Adrenal gland (tissue), 12 donors: ENCODE data around the gene CACNA1C. TPM values are rescaled to one million over a fixed set of nuclear protein-coding genes. Genes with fewer than 3 reads are reported as not detected.

ENCODE experiments used
- DNase-seq, 7 donors: peaks; one replicate each; pipeline ENCODE4 v3.0.0-alpha.2; 2019 to 2020
- H3K27ac ChIP-seq, 5 donors: fragments of 200-600 bp; sonication (generic) in 4 of 5; 1 replicate in 3 of 5; 2 replicates in 2 of 5; pipeline versions ENCODE4 v1.5.1 to v1.8.0; 2016 to 2020; ENCODE audit warnings: mild to moderate bottlenecking in 1 of 5
- H3K27me3 ChIP-seq: fragments of 200-600 bp; 2 replicates; pipeline ENCODE4 v1.8.0; 2021
- H3K36me3 ChIP-seq, 2 donors: fragments of 200-600 bp; replicated peaks in 1 of 2; 1 replicate in 1 of 2; 2 replicates in 1 of 2; pipeline versions ENCODE4 v1.5.1 to v1.8.0; 2018 to 2022
- H3K4me1 ChIP-seq, 2 donors: fragments of 200-600 bp; replicated peaks in 1 of 2; 1 replicate in 1 of 2; 2 replicates in 1 of 2; pipeline versions ENCODE4 v1.5.1 to v1.8.0; 2018 to 2021
- H3K4me3 ChIP-seq, 4 donors: fragments of 200-600 bp; sonication (generic) in 3 of 4; one replicate each; pipeline ENCODE4 v1.5.1; 2016 to 2018
- H3K9me3 ChIP-seq, 3 donors: fragments of 200-600 bp; sonication (generic) in 1 of 3; replicated peaks in 1 of 3; 1 replicate in 2 of 3; 2 replicates in 1 of 3; pipeline versions ENCODE4 v1.5.1 to v1.8.0; 2016 to 2021
- CTCF ChIP-seq, 6 experiments: fragments of 450-650 bp in 4 of 6; fragments of 200-600 bp in 2 of 6; sonication (generic) in 1 of 6; IDR thresholded peaks; 1 replicate in 5 of 6; 2 replicates in 1 of 6; pipeline versions ENCODE4 v1.5.1 to v1.8.0; 2016 to 2021; ENCODE audit warnings: antibody characterized with exemption in 6 of 6, mild to moderate bottlenecking in 2 of 6, moderate library complexity in 1 of 6
- POLR2A ChIP-seq, 2 donors: fragments of 450-650 bp; IDR thresholded peaks; one replicate each; pipeline ENCODE4 v1.6.1; 2017; ENCODE audit warnings: antibody characterized with exemption in 2 of 2, mild to moderate bottlenecking in 2 of 2, moderate library complexity in 1 of 2
- WGBS, 4 donors: extraction: QIAGEN DNeasy Blood & Tissue Kit in 2 of 4; methylation state at CpG; one replicate each; pipeline versions ENCODE4 v1.1.5 to v1.1.7; 2013 to 2017; 5-methylcytosine and 5-hydroxymethylcytosine counted together
- intact Hi-C, 2 donors: fragments of 100-400 bp; cut with DNase I; formaldehyde crosslinking; loops; one replicate each; pipeline versions ENCODE4 v1.14.1 to v1.15.0; 2022 to 2023
- polyA plus RNA-seq, 3 donors: library from polyadenylated mRNA; stranded (reverse); fragments of 200-250 nt in 2 of 3; fragments of 350-450 nt in 1 of 3; fragmentation: Illumina TruSeq in 1 of 3; extraction: RNeasy Lipid Tissue Mini Kit (QIAGEN cat#74804) in 1 of 3; gene quantifications; one replicate each; pipeline ENCODE4 v1.2.3, GENCODE V29; 2013 to 2014
- total RNA-seq, 9 donors: library from RNA; depleted of rRNA in 4 of 9; stranded (reverse); fragments of >200 nt in 4 of 9; fragments of 120-200 nt in 1 of 9; fragmentation: NEBNext Ultra II Directional in 1 of 9; extraction: Animal tissue kit (Norgen Biotek cat#: 25700) in 1 of 9; gene quantifications; one replicate each; pipeline versions ENCODE4 v1.1.0 to v1.2.4, GENCODE V29; 2013 to 2023
- donor health status: healthy with polysubstance abuse.
- donor health status: Bipolar disorder and iron deficiency.
- donor health status: DM: yes; HTN: yes; CAD: no.
- donor health status: DM: no; HTN: no; CAD: no.
- donor health status: DM: no; HTN: no; CAD: no.
- donor health status: DM: yes; HTN: yes; CAD: no.

CACNA1C gene
- total and polyA plus RNA-seq, 12 donors = 1.4 to 5.8 (median 3.5) TPM

GRCh38 chr12:2083561-2083960 lies 30.8 kb downstream of the CACNA1C start:
- no peak overlapping the region for H3K4me3 ChIP-seq
- no peak overlapping the region for H3K27ac ChIP-seq
- intact Hi-C loops = no loop called here
- no peak for DNase-seq
- H3K36me3 ChIP-seq = no peaks in the 10 kb centered on the region
- H3K4me1 ChIP-seq = no peaks in the 10 kb centered on the region
- TF ChIP-seq CTCF (IDR thresholded peaks at IDR 0.05) = no peak
- TF ChIP-seq POLR2A (IDR thresholded peaks at IDR 0.05) = no peak
- WGBS, 4 donors = 71 to 78% (median 75%) methylated on average over 1 of the region's 1 CpG
- H3K27me3 ChIP-seq = no peaks in the 10 kb centered on the region
- H3K9me3 ChIP-seq = no peaks in the 10 kb centered on the region

DNA sequence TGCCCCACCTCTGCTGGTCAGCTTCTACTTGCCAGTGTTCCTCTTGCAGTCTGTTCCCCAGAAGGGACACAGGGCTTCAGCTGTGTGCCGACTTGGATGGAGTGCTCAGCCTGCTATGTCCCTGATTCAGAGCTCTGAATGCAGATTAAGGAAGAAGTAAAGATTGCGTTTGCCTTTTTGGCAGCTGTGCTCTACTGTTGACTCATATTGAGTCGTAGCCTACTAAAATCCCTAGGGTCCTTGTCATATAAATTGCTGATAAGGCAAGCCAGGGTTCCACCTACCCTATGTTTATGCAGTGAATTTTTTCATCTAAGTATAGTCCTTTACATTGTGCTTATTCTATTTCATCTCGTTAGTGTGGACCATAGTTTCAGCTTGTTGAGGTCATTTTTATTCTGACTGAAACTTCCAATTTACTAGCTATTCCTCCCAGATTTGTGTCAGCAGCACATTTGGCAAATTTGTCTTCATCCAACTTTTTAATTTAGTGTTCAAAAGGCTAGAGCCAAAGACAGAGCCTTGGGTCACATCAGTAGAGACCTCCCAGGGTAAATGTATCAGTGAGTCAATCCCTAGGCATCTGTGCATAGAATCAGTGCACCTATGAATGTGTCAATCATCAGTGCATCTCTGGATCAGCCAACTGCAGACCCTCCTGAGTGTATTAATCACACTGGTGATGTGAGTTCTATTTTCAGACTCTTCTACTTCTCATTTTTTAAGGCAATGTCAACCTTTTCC lies 31.9 kb downstream of the CACNA1C start:
- WGBS, 4 donors = 33 to 39% (median 35%) methylated on average over 4 of the region's 4 CpGs
- intact Hi-C loops = no loop called here
- peak overlapping the region in 1 of 5 donors; percentile 13 for H3K27ac ChIP-seq
- TF ChIP-seq CTCF (IDR thresholded peaks at IDR 0.05) (no peak), POLR2A (IDR thresholded peaks at IDR 0.05) (no peak)
- no peak overlapping the region for H3K4me3 ChIP-seq
- no peaks in the 10 kb centered on the region for H3K36me3 ChIP-seq
- no peaks in the 10 kb centered on the region for H3K9me3 ChIP-seq
- H3K27me3 ChIP-seq = no peaks in the 10 kb centered on the region
- no peaks in the 10 kb centered on the region for H3K4me1 ChIP-seq
- peak in 2 of 7 donors; percentile 11 to 23 for DNase-seq

DNA sequence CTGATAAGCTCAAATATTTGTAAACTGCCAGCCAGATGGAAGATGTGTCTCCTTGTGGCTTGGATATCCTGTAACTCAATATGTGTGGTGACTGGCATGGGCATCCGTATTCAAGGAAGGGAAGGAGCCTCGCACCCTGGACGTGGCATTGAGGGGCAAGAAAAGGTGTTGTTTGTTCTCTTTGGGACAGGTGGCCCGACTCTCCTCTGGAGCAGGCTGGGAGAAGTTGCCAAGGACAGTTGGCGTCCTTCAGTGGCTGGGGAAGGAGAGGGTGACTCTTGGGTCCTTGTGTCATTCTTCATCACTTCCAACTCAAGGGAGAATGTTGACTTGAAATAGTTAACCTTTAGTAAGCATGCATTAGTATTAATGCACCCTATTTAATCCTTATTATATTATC lies 39.6 kb downstream of the CACNA1C start:
- H3K27ac ChIP-seq = no peak overlapping the region
- intact Hi-C loops = no loop called here
- H3K36me3 ChIP-seq = no peaks in the 10 kb centered on the region
- H3K4me1 ChIP-seq = no peaks in the 10 kb centered on the region
- no peak overlapping the region for H3K4me3 ChIP-seq
- H3K9me3 ChIP-seq = no peaks in the 10 kb centered on the region
- WGBS, 4 donors = 76 to 88% (median 83%) methylated on average over 5 of the region's 5 CpGs
- TF ChIP-seq CTCF (IDR thresholded peaks at IDR 0.05) = no peak
- TF ChIP-seq POLR2A (IDR thresholded peaks at IDR 0.05) = no peak
- DNase-seq = no peak
- no peaks in the 10 kb centered on the region for H3K27me3 ChIP-seq

- Histone ChIP-seq H3K27ac (no peak overlapping the region), H3K36me3 (no peaks in the 10 kb centered on the region), H3K27me3 (no peaks in the 10 kb centered on the region), H3K4me1 (no peaks in the 10 kb centered on the region), H3K9me3 (no peaks in the 10 kb centered on the region), H3K4me3 (no peak overlapping the region)
- no peak for DNase-seq
- 82 to 95% (median 87%) methylated on average over 3 to 6 of the region's 6 CpGs for WGBS, 4 donors
- intact Hi-C loops = no loop called here
- TF ChIP-seq CTCF (IDR thresholded peaks at IDR 0.05) (no peak), POLR2A (IDR thresholded peaks at IDR 0.05) (no peak)
Measured at GRCh38 chr12:2092890-2093289, 40.1 kb downstream of the CACNA1C start.
